Putamen (tissue), 1 donor: Measurements from ENCODE around the gene MNDA.

Experiments used
- DNase-seq: peaks from one replicate; pipeline ENCODE4 v3.0.0-alpha.2; 2016; ENCODE audit warnings: low spot score

Gene MNDA

GRCh38 chr1:158830904-158831507 lies at the start of gene MNDA:
Gene MNDA, plus strand, starts transcription at chr1:158831351. Its CDS starts 10,803 bp downstream, at chr1:158842154.
- peak; percentile 36 for DNase-seq

DNA sequence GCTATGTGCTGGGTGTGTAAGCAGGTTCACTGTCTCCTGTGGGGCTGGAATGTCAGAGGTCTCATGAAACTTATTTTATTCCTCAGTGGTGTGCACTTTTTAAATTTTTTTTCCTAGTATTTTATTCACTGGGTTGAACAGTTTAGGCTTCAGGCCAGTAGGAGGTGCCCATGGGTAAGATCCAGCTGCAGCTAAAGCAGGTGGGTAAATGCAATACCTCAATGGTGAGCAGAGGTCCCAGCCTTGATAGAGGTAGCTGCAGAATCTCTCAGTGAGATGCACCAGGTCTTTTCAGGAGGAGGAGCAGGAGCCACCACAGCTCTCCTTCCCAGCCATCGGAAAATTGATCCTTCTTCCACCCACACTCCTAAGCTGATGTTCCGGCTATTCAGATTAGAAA lies 37.5 kb upstream of the MNDA start:
- no peak for DNase-seq

DNA sequence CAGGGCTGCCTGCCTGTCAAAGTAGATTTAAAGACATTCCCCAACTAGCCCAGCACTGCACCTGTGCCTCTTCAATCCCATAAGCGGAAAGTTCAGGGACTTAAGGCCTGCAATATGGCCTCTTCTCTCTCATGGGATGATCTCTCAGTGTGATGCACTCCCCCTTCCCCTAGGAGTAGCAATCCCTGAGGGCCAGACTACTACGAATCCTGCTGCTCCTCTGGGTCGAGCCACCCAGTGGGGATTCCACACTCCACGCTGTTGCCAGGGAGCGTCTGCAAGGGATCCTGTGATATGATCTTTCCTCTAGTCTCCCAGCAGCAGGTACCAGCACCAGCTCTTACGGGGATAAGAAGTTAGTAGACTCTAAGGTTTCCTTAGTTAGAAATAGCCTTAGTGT lies 36.9 kb upstream of the MNDA start:
- DNase-seq = no peak

GRCh38 chr1:158798531-158798930 lies 32.6 kb upstream of the MNDA start:
- no peak for DNase-seq

- DNase-seq = no peak
Observed at GRCh38 chr1:158799689-158800088, 31.5 kb upstream of the MNDA start.

- DNase-seq = no peak
Observed at GRCh38 chr1:158800526-158800925, 30.6 kb upstream of the MNDA start.

DNA sequence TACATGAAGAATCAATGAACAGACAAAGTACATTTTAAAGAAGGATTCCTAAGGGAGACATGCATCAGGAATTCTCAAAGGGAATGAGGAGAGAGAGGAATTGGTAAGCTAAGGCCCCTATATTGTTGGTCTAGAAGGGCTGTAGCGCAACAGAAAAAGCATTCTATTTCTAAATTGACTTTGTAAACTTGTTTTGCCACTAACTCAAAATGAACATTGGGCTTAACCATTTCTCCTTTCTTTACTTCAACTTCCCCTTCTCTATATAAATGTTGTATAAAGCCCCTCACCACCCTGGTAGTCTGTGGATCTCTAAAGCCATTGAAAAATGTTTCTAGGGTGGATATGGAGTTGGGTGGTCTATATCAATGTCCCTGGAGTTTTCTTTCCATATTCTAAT lies 29.8 kb upstream of the MNDA start:
- no peak for DNase-seq

DNA sequence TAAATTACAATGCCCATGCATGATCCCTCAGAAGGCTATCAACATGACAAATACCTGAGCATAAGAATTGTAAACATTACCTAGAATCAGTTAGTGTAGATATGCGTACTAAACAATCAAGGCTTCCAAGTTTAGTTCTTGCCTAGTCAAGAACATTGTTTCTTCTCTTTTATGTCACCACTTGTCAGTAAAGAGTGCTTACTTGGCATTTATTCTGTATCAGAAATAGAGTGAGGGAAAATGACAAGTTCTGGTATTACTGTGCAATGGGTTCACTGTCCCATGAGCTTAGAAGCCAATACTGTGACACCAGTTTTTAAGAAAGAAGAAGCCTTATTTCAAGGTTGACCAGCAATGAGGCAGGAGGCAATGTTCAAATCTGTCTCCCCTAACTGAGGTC lies 27.5 kb upstream of the MNDA start:
- no peak for DNase-seq

GRCh38 chr1:158806916-158807536 lies 24.1 kb upstream of the MNDA start:
- no peak for DNase-seq

GRCh38 chr1:158809256-158809655 lies 21.9 kb upstream of the MNDA start:
- no peak for DNase-seq

GRCh38 chr1:158809862-158810261 lies 21.3 kb upstream of the MNDA start:
- DNase-seq = peak; percentile 34

DNA sequence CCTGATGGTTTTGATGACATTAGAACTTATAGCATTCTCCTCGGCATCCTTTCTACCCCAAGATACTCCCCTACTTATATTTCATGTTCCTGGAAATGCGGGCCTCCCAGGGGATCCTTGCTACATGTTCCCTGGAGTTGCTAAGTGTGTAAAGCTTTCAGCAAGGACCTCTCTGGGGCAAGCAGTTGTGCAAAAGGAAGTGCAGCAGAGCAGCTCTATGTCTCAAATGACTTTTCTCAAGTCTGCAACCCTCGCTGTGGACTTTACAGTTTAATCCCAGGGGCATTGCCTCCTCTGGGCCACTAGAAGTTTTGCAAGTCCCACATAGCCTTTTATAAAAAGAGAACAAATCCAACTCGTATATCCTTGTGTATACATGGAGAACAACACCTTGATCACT lies 20.8 kb upstream of the MNDA start:
- DNase-seq = no peak

DNA sequence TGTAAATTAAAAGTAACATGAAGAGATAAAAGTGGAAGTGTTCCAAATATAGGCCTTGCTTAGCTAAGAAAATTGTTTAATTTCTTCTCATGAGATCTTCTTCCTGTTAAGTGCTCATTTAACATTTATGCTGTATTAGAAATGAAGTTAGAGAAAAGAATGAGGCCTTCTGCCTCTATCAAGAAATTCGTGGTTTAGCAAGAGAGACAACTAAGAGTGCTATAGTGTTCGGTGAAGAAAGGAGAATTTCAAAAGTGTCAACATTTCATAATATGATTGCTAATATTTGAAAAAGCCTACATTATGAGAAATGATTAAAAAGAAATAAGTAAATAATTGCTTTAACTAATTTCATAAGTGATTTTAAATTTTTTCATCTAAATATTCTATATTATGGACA lies 18.8 kb upstream of the MNDA start:
- no peak for DNase-seq

DNA sequence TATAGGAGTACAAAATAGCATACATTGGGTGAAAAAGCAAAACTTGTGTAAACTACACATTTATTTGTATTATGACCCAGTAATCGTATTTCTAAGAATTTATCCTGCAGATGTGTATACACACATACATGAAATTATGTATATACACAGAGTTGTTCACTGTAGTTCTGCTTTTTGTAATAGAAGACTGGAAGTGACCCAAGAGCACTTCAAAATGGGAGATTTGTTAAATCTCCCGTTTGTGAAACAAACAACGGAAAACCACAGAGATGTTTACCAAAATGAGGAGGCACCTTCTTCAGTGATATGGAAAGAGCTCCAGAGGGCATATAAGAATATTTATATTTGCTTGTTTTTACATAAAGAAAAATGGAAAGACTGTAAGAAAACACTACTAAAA lies 18.0 kb upstream of the MNDA start:
- DNase-seq = no peak

DNA sequence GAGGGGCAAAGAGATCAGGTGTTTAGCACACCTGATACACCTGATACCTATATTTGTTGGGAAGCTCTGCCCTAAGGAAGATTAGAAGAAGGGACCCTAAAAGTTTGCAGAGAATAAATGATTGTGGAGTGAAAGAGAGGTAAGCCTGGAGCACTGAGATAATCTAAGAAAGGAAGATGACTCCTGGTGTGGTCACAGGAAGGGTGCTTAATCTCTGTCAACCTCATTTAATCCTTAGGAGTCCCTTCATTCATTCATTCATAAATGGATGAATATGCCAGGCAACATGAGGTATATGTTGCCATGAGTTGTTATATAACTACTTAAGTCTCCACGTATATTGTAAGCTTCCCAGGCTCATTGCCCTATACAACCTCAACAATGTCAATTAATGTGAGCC lies 16.2 kb upstream of the MNDA start:
- DNase-seq = no peak

- DNase-seq = no peak
Observed at GRCh38 chr1:158818560-158818959, 12.6 kb upstream of the MNDA start.

DNA sequence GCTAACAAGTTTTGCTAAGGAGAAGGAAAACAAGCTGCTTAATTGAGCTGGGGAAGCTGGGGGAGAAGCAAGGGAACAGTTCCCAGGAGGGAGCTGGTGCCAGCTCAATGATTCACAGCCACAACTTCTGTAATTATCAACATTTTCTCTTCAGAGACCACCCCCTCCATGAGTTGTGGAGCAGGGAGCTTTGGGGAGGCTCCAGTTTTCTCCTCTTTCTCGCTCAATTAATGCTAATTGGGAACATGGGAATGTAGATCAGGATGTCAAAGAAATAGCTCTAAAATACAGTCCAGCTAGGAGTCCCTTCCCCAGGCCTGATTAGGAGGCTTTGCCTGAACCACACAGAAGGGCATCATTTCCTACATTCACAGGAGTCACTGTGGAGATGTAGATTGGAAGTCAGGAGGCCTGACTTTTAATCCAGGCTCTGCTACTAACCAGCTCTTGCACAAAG lies 12.1 kb upstream of the MNDA start:
- no peak for DNase-seq

DNA sequence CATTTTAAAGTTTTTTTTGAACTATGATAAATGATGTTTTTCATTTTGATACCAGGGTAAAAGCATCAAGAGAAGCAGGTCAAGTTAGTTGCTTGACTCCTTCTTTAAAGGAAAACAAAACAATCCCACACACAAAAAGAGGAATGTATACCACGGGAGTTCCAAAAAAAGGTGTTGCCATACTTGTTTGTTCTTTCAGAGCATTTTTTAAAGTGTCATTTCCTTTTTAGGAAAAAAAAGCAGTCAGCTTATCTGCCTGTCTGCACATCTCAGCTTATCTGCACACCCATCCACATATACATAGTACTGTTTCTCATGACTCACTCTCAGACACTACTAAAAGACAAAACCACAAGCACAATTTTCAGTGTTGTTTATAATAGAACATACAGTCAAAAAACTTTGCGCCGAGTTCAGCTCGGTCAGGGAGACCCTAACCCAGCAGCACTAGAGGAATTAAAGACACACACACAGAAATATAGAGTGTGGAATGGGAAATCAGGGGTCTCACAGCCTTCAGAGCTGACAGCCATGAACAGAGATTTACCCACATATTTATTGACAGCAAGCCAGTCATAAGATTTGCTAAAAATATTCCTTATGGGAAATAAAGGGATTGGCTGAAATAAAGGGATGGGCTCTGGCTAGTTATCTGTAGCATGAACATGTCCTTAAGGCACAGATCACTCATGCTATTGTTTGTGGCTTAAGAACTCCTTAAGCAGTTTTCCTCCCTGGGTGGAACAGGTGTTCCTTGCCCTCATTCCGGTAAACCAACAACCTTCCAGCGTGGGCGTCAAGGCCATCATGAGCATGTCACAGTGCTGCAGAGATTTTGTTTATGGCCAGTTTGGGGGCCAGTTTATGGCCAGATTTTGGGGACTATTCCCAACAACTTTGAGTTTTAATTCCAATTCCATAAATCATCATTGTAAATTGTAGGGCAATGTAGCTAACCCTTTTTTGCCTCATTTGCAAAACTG lies 11.4 kb upstream of the MNDA start:
- DNase-seq = no peak

- DNase-seq = no peak
Observed at GRCh38 chr1:158821723-158822122, 9.4 kb upstream of the MNDA start.

DNA sequence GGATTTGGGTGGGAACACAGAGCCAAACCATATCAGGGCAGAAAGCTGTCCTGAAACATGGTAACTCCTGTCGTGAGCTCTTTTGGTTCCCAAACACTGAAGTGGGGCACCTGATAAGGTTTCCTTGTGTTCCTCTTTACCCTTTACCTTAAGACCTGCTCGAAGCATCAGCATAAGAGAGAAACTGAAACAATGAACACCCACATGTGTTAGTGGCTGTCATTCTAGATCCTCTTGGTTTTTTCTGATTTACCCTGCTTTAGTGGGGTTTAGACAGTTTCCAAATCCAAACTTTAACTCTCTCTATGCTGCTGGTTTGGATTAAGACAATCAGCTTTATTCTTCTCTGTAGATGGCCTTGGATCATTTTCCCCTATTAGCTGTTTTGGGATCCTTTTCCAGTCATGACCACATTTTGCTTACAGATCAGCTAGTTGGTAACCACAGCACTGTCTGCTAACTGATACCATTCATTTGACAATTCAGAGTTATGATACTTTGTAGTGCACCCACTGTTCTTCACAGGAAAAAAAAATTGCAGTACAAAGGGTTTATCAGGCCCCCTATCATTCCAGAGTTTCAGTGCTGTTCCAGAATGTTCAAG lies 975 bp upstream of the MNDA start:
- no peak for DNase-seq

DNA sequence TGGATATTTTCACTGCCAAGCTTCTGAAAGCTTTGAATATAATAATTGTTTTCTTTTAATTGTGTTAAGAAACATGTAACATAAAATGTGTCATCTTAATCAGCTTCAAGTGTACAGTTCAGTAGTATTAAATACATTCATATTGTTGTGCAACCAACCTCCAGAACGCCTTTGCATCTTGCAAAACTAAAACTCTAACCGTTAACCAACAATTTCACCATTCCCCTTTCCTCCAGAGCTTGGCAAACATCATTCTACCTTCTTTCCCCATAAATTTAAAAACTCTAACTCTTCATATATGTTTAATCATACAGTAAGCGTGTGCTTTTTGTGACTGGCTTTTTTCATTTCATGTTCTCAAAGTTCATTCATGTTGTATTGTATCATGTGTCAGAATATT lies 2.1 kb downstream of the MNDA start:
- DNase-seq = no peak

DNA sequence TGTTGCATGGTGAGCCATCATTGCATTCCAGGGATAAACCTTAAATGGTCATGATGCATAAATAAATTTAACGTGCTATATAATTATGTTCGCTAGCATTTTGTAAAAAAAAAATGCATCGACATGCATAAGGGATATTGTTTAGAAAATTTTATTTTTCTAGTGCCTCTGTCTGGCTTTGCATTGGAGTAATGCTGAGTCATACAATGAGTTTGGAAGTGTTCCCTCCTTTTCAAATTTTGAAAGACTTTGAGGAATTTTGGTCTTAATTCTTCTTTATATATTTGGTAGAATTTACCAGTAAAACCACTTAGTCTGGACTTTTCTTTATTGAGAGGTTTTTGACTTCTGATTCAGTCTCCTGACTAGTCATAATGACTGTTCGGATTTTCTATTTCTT lies 4.9 kb downstream of the MNDA start:
- no peak for DNase-seq

GRCh38 chr1:158838660-158839059 lies 7.5 kb downstream of the MNDA start:
- DNase-seq = no peak
